Activated CD8-positive, alpha-beta memory T cell treated with anti-CD3 and anti-CD28 coated beads for 24 hours (primary cell): ENCODE measurements around the gene CHN2.

ENCODE experiments used
- DNase-seq: peaks from one replicate; pipeline ENCODE4 v3.0.0-alpha.2; 2020

Gene CHN2

DNA sequence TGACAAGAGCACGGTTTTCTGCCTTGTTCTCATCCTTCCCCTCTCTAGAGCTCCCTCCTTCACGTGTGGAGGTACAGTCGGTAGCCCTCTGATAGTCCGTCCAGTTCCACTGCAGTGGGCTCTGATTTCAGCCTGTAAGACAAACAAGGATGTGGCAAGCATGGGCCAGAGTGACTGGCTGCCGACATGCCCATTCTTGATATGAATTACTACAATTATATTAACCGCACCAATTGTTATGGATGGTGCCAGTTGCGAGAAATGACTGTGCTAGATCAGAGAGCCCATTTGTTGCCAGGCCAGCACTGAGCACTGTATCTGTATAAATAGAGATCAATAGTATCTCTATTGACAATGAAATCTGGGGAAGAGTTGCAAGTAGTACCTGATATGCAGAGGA lies 146.6 kb downstream of the CHN2 start:
- no peak for DNase-seq

DNA sequence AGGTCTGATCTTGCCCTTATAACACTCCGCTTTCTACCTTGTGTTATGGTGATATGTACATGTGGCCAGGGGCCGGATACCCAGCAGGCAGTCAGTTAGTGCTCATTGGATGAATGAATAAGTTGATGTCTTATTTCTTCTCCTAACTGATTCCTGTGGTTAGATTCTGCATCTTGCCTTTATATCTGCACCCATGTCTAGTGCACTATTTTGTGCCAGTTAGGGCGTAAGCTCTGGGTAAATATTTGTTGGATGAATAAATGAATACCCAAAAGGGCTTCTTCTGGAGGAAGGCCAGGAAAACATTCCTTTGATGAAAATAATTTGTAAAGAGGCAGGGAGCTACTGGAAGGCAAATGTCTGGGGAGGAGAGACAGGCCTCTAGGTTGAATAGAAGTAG lies 148.2 kb downstream of the CHN2 start:
- DNase-seq: no peak

DNA sequence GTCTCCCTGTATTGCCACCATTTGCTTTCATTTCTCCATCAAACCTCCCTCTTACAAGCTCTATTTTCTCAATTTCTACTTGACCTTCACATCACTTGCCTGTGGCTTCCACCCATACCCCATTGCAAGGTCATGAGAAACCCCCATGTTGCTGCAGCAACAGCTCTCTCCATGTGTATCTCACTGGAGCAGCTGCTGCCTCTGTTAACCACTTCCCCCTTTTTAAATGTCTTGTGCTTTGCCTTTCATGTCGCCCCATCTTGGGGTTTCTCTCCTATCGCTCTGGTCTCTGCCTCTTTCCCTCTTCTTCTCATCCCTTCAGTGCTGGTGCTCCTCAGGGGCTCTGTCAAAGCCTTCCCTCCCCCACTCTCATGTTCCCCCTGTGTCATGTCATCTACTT lies 148.8 kb downstream of the CHN2 start:
- DNase-seq: no peak

DNA sequence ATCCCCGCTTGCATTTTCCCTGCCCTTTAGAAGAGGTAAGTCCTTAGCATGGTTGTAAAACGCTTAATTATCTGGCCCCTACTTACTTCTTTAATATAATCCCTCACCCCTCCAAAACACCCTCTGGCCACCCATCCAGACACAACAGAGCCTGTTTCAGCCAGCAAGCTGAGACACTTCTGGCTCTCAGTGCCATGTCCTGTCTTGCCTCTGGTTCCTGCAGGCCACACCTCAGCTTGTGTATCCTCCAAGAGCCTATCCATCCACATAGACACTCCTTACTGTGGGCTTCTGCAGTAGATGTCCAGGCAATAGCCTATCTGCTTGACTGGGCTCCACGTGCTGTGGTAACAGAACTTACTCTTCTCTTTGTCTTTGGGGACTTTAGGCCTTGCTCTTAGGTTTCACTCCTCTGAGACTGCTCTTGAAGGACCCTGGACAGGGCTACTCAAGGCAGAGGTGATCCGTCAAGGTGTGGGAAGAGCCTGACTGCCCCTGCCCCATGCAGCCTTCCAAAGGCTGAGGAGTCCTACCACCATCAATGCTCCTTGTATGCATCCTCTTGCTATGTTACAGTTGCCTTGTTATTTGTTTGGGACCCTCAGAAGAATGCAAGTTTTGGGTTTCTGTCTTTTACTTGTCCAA lies 149.9 kb downstream of the CHN2 start:
- no peak for DNase-seq

DNA sequence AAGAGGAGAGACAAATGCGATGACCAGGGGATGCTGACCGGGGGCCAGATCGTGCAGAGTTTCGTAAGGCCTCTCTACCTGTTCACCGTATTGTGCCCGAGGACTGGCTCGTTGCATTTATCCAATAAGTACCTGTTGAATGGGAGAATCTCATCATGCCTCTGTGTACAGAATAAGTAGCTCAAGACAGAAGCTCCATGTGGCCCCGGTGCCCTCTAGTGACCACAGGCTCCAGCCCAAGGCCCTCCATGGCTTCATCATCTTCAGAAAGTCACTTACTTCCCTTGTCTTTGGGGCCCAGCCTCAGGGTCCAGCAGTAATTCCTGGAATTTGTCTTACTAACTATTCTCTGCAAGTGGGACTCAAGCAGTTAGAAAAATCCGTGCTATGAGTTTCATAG lies 151.0 kb downstream of the CHN2 start:
- no peak for DNase-seq

DNA sequence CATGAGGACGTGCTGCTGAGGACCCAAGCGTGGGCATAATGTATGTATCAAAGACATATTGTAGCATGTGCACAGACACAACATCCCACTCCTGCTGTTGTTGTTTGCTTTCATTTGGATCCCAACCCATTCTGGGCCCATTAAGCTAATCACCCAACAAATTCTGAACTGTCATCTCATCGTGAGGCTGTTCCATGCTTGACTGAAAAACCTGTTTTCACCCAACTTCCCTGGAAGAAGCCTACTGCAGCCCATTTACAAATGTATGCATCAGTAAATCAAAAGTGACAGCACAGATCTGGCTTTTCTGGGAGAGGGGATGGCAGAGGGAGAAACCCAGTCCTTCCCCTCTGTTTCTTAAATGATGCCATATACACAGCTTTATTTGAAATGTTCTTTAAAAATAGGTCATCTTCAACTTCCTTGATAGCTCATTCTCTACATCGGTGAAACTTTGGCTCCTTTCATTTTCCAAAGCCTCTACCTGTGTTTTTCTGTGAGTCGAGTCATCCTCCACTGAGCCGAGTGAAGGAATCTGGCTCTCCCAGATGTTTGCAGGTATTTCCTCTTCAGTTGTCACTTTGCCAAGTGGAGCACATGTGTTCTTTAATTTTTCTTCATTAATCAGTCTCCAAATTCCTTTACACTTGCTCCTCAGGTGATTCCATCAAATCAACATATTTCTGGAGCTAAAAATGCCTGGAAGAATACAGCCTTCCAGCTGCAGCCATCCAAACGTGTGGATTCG lies 151.8 kb downstream of the CHN2 start:
- DNase-seq: no peak

DNA sequence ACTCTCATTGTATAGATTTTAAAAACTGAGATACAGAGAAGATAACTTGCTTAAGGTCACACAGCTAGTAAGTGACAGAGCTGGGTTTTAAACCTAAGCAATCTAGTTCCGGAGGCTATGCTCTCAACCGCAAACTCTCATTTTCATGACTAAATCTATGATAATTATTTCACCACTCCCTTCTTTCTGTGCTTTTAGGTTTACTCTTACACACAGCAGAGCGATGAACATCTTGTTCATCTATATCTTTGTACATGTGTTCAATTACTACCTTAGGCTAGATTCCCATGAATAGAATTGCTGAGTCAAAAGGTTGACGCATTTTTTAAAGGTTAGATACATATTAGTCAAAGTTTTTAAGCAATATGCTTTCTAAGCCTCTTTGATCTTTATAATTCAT lies 154.8 kb downstream of the CHN2 start:
- no peak for DNase-seq

DNA sequence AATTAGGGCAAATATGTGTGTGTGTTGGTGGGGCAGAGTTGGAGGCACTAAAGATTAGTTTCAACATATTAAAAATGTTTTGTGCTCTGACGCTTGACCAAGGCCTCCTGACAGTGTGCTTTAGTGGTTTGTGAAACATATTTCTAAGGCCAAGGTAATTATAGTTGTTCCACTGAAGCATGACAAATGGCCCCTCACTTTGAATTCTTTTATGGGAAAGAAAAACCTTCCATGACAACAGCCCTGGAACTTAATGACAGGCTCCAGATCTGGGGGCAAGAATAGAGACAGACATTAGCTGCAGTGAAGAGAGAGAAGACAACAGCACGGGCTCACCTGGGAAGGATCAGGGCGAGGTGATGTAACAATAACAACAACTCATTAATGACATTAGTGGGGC lies 155.8 kb downstream of the CHN2 start:
- DNase-seq: no peak

DNA sequence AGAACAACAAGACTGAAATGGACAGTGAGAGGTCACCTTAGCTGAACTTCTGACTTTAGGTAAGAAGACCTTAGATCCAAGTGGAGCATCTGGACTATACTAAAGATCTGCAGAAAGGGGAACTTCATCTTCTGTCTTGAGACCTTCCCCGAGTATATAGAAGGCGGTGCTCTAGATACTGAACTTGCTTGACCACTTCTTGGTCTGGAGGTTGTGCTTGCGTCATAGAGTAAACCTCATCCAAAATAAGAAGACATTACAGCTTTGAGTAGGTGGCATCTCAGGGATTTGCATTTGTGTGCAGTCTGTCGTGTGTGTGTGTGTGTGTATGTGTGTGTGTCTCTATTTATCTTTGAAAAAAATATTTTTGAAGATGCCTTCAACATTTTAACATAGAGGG lies 157.5 kb downstream of the CHN2 start:
- no peak for DNase-seq

DNA sequence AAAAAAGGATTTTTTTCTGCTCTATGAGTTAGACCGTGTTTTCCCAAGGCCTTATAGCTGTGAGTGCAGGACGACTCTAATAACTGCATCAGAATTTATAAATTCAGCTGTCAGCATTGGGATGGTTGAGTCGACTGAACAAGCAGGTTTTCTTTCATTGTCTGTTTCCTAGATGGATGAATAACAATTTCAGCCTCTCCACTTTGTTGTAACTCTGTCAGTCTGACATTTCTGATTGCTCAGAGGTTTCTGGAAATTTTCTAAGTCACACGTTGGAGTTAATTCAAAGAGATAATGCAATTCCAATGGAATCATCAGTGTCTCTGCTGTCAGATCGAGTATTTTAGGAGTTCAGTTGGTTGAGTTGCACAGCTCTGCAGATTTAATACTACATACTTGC lies 159.2 kb downstream of the CHN2 start:
- DNase-seq: no peak

DNA sequence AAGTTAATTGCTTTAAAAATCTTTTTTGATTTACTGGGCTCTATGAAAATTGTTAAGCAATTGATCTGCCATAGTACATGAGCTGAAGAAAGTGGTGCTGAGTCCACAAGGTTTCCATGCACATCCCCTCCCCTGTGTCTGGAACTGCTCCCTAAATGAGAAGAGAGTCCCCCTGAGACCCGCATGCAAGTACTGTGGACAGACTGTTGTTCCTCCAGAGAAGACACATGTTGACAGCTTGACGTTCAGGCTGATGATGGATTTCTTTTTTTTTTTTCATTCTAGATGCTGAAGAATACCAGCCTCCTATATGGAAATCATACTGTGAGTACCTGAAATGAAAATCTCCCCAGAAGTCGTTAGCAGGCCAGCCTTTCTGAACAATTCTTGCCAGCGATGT lies 159.8 kb downstream of the CHN2 start:
- DNase-seq: no peak

DNA sequence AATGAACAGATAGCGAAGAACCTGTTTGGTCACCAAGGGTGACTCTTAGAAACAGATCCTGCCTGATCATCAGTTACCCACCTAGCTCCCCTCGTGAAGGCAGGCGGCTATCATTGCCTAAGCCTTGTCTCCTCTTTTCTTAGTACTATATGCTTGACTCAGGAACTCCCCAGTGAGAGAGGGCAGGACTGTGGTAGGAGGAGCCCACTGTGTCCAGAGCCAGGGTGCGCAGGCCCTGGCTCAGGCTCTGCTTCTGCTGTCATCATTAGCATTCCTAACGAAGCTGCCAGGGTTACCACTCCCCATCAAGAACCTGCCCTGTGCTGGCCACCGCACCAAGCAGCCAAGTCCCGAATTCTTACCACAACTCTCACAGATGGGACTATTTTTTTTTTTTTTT lies 160.8 kb downstream of the CHN2 start:
- DNase-seq: no peak

DNA sequence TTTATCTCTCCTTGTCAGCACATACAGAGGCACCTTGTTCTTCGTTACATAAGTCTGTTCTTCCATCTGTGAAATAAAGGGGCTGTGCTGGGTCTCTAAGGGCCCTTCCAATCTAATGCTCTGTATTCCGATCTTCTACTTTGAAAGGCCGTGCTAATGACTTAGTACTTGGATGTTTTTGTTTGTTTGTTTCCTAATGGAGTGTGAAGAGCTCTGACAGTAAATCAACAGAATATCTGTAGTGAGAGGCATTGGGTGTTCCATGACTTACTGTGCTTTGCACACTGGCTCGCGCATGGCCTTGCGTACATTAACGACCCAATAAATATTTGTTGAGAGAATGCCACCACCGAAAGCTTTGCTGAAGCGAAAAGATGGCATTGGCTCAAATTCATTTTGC lies 162.1 kb downstream of the CHN2 start:
- no peak for DNase-seq

DNA sequence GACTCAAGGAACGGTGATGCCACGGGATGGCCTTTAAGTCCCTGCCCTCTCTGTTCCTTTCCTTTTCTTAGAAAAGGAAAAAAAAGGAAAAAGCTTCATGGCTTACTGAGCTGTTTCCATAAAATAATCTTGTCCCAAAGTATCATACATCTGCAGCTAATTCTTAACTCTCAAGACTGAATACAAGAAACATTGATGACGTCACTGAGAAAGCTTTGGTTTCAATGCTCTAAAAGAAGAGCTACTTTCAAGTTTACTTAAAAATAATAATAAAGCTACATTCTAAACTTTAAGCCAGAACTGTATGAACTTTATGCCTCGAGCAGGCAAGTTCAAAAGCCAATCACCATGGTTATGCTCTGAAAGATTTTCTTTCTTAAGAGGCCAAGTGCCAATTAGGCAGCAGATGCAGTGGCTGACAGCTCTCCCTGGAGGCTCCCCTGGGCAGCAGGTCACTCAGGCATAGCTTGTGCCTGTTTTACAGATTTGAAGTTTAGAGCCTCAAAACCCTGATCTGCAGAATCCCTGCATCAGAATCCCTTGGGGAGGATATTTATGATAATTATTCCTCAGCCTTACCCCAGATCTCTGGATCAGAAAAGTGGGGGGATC lies 165.0 kb downstream of the CHN2 start:
- no peak for DNase-seq

DNA sequence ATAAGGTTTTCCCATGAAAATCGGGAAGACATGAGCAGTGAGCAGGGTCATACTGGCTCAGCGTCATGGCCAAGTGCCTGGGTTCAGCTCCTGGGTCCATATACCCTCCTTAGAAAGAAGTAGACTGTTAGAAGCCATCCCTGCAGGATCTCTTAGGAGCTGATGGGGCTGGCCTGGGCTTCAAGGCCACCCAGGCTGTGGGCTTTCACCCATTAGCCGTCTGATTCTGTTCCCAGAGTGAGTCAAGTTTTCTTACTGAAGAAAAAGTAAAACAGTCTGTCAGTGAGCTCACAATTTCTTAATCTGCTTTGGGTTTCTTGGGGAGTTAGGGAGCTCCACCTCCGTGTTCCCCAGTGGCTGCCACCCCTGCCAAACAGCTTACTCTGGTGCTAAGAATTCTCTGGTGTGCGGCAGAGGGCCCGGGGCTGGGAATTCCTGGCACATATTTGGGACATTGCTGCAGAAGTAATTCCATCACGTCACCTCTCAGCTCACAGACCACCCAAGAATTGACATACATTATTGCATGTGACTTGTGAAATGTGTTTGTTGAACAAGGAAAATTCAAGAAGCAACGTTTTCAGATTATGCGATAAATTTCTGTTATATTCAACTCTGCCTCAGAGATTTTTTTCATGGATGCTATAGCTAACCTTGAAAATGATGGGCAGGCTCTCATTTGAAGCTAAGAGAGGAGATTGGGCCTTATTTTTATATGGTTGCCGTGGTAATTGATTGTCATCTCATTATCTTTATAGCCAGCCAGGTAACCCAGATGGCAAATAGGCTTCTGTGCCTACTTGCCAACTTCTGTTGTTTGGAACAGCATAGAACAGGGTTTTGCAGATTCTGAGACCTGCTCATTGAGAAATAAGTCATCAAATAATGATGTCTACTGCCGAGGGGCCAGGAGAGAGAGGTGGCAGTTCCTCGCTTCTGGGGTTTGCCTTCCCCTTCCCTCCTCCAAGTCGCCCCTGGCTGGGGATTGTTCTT lies 166.4 kb downstream of the CHN2 start:
- DNase-seq: no peak

DNA sequence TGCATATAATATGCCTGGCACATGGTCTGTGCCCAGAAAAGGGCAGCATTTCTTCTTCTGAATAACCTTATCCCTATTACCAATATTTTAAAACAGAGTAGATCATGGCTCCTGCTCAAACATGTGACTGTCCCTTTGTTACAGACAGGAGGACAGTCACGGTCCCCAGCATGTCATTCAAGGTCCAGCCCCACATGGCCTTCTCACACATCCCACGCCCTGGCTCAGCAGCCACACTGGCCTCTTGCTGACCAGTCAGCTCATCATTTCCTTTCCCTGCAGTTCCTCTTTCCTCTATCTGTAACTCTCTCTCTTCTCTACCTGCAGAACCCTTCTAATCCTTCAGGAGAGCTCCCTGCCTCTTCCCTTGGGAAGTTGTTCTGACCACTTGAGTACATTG lies 167.8 kb downstream of the CHN2 start:
- no peak for DNase-seq

DNA sequence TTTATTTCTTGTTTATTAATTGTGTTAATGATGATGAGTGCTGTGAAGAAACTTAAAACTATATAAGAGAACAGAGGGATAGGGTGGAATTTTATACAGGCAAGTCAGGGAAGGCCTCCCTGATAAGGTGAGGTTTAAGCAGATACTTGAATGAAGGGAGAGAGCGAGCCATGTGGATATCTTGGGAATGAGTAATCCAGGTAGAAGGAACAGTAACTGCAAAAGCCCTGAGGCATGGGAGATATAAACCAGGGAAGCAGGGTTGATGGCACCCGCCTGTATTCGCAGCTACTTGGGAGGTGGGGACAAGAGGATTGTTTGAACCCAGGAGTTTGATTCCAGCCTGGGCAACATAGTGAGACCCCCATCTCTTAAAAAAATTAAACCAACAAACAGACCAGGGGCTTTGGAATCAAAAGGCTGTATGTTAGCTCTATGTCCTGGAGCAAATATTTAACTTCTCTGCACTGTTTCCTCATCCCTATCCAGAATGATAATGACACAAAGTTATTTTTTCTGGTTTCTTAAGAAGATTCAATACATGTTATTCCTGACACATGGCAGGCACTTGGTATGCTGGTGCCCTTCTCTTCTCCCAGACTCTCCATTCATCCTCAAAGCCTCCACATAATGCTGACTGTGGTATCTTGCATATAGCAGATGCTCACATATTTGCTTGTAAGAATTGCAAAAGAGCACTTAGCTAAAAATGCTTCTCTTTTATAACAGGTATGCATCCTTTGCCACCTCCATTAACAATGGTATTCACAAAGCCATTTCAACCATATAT lies 169.3 kb downstream of the CHN2 start:
- DNase-seq: no peak

DNA sequence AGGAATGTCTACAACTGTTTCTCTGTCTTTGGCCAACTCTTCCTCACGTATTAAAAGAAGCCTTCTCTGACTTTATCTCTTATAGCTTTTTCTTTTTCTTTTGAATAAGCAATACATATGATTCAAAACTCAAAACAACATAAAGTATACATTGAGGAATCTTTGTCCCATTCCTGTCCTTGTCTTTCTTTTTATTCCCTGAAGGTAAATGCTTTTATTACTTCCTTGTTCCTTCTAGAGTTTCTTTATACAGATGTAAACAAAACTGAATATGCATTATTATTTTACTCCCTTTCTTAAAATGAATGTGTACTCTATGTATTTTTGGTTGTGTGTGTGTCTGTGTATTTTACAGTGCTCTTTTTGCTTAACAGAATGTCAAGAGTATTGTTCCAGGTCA lies 170.1 kb downstream of the CHN2 start:
- no peak for DNase-seq

DNA sequence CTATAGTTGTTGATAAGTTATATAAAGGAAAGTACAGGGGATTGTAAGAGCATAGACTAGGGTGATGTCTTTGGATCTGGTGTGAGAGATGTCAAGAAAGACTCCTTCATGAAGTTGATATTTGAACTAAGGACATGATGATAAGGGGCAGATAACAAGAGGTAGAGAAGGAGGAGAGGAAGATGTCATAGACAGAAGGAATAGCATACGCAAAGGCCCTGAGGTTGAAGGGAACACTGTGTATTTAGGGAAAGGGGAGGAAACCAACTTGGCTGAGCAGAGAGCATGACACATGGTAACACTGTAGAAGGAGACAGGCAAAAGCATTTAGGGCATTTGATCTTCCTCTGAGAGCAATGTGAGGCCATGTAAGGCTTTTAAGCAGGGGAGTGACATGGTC lies 170.8 kb downstream of the CHN2 start:
- DNase-seq: no peak

DNA sequence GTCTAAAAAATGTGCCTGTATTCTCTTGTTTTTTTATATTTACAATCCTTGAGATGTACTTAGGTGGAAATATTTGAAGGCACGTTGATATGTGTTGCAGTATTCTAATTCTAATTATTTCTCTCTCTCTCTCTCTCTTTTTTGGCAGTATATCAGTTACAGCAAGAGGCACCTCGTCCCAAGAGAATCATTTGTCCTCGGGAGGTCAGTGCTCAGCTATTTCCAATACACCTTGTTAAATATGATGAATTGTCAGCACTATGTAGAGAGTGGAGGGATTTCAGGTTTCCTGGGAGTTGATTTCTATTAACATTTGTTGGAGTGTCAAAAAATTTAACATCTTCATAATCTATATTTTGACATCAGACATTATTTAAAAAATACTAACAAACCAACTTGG lies 173.2 kb downstream of the CHN2 start:
- no peak for DNase-seq

DNA sequence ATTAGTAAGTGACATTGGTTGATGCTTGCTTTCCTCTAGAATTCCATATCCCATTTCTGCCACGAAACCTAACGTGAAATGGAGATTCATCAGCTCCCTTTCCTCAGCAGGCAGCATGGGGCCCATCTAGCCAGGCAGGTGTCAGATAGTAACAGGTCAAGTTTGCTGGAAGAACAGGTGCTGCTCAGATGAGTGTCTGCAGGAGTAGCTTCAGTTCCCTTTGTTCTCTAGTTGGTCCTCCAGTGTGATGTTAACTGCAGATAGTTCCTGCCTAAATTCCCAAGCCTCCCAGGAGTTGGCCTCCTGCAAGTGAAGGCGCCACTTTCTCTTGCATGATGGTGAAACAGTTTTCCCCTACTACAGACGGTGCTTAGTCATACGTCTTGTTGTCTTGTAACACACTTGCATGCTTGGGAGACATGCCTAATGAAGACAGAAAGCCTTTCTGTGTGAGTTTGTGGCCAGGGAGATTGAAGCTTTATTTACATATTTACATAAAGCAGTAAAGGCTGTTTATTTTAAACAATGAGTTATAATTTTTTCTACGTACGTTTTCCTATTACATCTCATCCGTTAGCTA lies 175.4 kb downstream of the CHN2 start:
- DNase-seq: no peak
